ENCODE data around the gene MPDZ. TPM values are rescaled to one million over a fixed set of nuclear protein-coding genes. Genes with fewer than 3 reads are reported as not detected.

The MPDZ gene
- total RNA-seq, 1 donor from 2014 or later: 14.0 TPM

DNA sequence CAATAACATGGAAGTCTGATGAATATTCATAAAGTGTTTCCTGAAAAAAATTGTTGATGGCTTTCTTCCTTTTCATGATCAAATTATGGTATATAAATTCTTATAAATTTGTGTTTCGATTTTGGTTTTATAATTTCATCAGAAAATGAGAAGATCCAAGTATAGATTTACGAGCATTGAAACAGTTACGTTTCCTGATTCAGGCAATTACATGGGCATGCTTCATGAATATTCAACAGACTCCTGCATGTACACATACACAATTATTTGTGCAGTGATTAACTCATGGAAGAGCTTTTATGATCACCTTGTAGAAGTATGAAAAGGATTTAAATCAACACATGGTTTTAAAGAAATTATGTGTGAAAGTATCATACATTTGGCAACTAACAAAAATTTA is 136.7 kb downstream of the MPDZ start:
- H3K4me3 ChIP-seq (ENCODE audit: low read depth, low read length): no peak overlapping the region
- DNase-seq (ENCODE audit: low read depth) (no peak), FAIRE-seq (no peak)

DNA sequence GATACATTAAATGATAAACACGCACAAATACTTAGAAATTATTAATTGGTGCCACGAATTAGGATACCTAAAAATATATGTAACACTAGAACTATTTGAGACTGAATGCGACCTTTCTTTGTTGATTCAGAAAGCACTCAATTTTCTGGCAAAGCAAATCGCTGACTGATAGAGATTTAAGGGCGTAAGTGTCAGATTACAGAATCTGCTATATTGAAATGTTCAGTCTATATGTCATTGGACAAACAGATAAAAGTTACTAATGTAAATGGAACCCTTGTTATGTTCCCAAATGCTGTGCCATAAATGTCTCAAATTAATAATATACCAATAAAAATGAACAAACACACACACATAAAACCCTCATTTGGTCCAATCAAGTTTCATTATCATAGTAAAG is 137.9 kb downstream of the MPDZ start:
- Histone ChIP-seq H3K36me3 (ENCODE audit: control insufficient read depth, insufficient read depth, low read length) (peaks cover 1% of the 10 kb centered on the region), H3K4me3 (ENCODE audit: low read depth, low read length) (no peak overlapping the region), H3K27me3 (ENCODE audit: control insufficient read depth, insufficient read depth, low read length) (no peaks in the 10 kb centered on the region)
- FAIRE-seq (no peak), DNase-seq (ENCODE audit: low read depth) (peak; percentile 65)
- TF ChIP-seq, protein P1, sequence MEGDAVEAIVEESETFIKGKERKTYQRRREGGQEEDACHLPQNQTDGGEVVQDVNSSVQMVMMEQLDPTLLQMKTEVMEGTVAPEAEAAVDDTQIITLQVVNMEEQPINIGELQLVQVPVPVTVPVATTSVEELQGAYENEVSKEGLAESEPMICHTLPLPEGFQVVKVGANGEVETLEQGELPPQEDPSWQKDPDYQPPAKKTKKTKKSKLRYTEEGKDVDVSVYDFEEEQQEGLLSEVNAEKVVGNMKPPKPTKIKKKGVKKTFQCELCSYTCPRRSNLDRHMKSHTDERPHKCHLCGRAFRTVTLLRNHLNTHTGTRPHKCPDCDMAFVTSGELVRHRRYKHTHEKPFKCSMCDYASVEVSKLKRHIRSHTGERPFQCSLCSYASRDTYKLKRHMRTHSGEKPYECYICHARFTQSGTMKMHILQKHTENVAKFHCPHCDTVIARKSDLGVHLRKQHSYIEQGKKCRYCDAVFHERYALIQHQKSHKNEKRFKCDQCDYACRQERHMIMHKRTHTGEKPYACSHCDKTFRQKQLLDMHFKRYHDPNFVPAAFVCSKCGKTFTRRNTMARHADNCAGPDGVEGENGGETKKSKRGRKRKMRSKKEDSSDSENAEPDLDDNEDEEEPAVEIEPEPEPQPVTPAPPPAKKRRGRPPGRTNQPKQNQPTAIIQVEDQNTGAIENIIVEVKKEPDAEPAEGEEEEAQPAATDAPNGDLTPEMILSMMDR (IDR thresholded peaks at IDR 0.05; ENCODE audit: insufficient read depth, low read length, severe bottlenecking): no peak

More for the DNA sequence above, 136.7 kb downstream of the MPDZ start:
- Histone ChIP-seq H3K27me3 (ENCODE audit: control insufficient read depth, insufficient read depth, low read length) (no peaks in the 10 kb centered on the region), H3K36me3 (ENCODE audit: control insufficient read depth, insufficient read depth, low read length) (peaks cover 1% of the 10 kb centered on the region)
- TF ChIP-seq, protein P1 (IDR thresholded peaks at IDR 0.05; ENCODE audit: insufficient read depth, low read length, severe bottlenecking): no peak

DNA sequence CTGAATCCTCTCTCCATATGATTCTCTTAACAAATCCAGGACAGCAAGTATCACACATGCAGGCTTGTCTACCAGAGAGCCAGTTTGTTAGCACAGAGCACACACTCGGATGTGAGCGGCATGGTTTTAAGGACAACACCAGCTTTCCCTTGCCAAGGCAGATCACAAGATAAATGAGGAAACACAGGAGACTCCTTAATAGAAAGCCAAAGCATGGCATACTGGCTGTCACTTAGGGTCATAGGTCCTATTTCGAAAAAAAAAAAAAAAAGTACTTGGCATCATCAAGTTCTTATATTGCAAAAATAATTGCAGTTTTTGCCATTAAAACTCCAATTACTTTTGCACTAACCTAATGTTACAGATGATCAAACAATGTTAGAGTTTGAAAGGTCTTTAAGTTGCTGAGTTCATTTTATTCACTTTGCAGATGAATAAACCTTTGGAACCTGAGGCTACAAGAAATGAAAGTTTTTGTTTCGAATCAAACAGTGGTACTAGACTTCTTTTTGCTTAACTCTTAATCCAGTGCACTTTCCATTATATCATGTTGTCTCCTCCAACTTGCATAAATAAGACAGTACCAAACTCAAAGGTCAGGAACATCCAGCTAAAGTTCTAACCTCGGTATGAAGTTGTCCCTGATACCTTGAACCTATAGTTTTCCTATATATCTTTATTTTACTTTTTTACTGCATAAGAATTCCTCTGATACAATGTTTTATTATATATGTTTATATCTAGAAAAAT is 138.5 kb downstream of the MPDZ start:
- H3K36me3 ChIP-seq (ENCODE audit: control insufficient read depth, insufficient read depth, low read length): peaks cover 1% of the 10 kb centered on the region
- DNase-seq (ENCODE audit: low read depth): no peak
- no peaks in the 10 kb centered on the region for H3K27me3 ChIP-seq (ENCODE audit: control insufficient read depth, insufficient read depth, low read length)
- no peak overlapping the region for H3K4me3 ChIP-seq (ENCODE audit: low read depth, low read length)
- TF ChIP-seq, protein P1 (IDR thresholded peaks at IDR 0.05; ENCODE audit: insufficient read depth, low read length, severe bottlenecking): no peak
- no peak for FAIRE-seq

DNA sequence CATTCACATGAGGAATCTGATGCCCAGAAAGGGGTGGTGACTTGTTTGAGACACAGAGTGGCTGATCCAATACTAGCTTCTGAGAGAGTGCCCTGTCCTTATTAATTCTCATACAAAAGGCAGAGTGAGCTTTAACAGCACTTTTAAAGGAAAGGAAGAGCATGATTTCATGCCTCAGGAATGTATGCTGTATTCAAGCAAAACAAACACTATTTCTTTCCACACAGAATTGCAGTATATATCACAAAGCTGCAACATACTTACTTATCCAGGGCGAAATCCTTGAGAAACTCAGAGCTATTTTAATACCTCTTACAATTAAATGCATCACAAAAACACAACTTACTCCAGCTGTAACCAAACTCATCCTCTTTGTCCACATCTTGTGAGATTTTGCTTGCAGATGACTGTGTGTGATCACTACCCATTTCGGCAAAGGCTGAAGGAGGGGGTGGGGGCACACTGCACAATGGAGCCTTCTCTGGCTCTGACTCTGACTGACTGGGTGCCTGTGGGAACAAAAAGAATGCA is 139.8 kb downstream of the MPDZ start:
- Histone ChIP-seq H3K36me3 (ENCODE audit: control insufficient read depth, insufficient read depth, low read length) (peaks cover 1% of the 10 kb centered on the region), H3K27me3 (ENCODE audit: control insufficient read depth, insufficient read depth, low read length) (no peaks in the 10 kb centered on the region), H3K4me3 (ENCODE audit: low read depth, low read length) (no peak overlapping the region)
- peak; percentile 90 for DNase-seq (ENCODE audit: low read depth)
- TF ChIP-seq, protein P1 (IDR thresholded peaks at IDR 0.05; ENCODE audit: insufficient read depth, low read length, severe bottlenecking): no peak
- FAIRE-seq: no peak

DNA sequence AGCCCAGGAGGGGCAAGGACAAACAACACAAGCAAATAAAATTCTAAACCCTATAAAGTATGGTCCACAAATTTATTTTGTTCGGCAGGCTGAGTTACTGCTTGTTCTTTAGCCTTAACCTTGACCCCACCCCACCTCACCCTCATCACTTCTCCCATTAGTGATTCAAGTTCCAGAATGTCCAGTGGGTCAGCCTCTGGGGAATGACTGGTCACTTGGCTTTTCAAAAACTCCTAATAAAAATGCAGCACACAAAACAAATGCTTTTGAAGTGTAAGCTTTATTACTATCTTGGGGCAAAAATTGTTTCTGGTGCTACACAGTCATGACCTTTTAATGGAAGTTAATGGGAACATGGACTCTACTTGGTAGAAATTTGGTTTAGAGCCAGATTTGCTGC is 142.1 kb downstream of the MPDZ start:
- FAIRE-seq (no peak), DNase-seq (ENCODE audit: low read depth) (no peak)
- no peaks in the 10 kb centered on the region for H3K27me3 ChIP-seq (ENCODE audit: control insufficient read depth, insufficient read depth, low read length)
- H3K36me3 ChIP-seq (ENCODE audit: control insufficient read depth, insufficient read depth, low read length): peaks cover 4% of the 10 kb centered on the region
- TF ChIP-seq, protein P1 (IDR thresholded peaks at IDR 0.05; ENCODE audit: insufficient read depth, low read length, severe bottlenecking): no peak
- no peak overlapping the region for H3K4me3 ChIP-seq (ENCODE audit: low read depth, low read length)
